H1 (cell line): Measurements from ENCODE around the gene YARS1. TPM values are rescaled to one million over a fixed set of nuclear protein-coding genes. Genes with fewer than 3 reads are reported as not detected.

Experiments used
- CTCF ChIA-PET: fragments of 300-600 bp; sonication (Branson Sonifier 250); formaldehyde crosslinking; loops from one replicate; lab custom pipeline; 2021; ENCODE audit not compliant: partially characterized antibody; lab: Charles Lee
- POLR2A ChIA-PET: fragments of 300-600 bp; sonication (Branson Sonifier 250); formaldehyde crosslinking; loops from one replicate; lab custom pipeline; 2021; ENCODE audit warnings: inconsistent platforms; ENCODE audit not compliant: partially characterized antibody; lab: Charles Lee
- DNase-seq, 2 experiments: peaks; one replicate each; pipeline versions ENCODE4 v3.0.0 to v3.0.0-alpha.2; 2010 to 2022; ENCODE audit warnings: low spot score in 2 of 2, low read depth in 1 of 2, mixed read lengths in 1 of 2
- FAIRE-seq: peaks from 2 replicates; lab custom pipeline; 2011; peaks lifted over from hg19 to GRCh38; lab: Jason Lieb, UNC
- H2AFZ ChIP-seq: 2 replicates; pipeline ENCODE4 v1.8.1; 2012; ENCODE audit warnings: low read length, inconsistent platforms
- H2AK5ac ChIP-seq: 2 replicates; pipeline ENCODE4 v1.6.1; 2013; ENCODE audit warnings: low read depth, low read length
- H2BK120ac ChIP-seq: replicated peaks from 2 replicates; pipeline ENCODE3; 2013; ENCODE audit warnings: low read depth, low read length, inconsistent platforms
- H2BK12ac ChIP-seq: 2 replicates; pipeline ENCODE4 v1.6.1; 2013; ENCODE audit warnings: low read depth, low read length
- H2BK15ac ChIP-seq: 2 replicates; pipeline ENCODE4 v1.6.1; 2013; ENCODE audit warnings: low read length
- H2BK20ac ChIP-seq: 2 replicates; pipeline ENCODE4 v1.6.1; 2013; ENCODE audit warnings: low read length
- H2BK5ac ChIP-seq: 2 replicates; pipeline ENCODE4 v1.6.1; 2013; ENCODE audit warnings: low read depth, low read length
- H3K14ac ChIP-seq: 2 replicates; pipeline ENCODE4 v1.6.1; 2013; ENCODE audit warnings: inconsistent platforms; ENCODE audit not compliant: insufficient read length
- H3K18ac ChIP-seq: 2 replicates; pipeline ENCODE4 v1.6.1; 2013; ENCODE audit warnings: low read length; ENCODE audit errors: extremely low read depth
- H3K23ac ChIP-seq: 2 replicates; pipeline ENCODE4 v1.6.1; 2013; ENCODE audit warnings: inconsistent platforms; ENCODE audit not compliant: insufficient read length
- H3K23me2 ChIP-seq: 2 replicates; pipeline ENCODE4 v1.6.1; 2013; ENCODE audit warnings: low read depth, low read length
- H3K27ac ChIP-seq: 2 replicates; pipeline ENCODE4 v1.6.1; 2011; ENCODE audit warnings: low read depth, low read length, inconsistent platforms
- H3K27me3 ChIP-seq, 4 experiments: replicated peaks in 1 of 4; 1 replicate in 1 of 4; 2 replicates in 3 of 4; pipeline versions ENCODE4 v1.6.1 to v1.8.1; 2011 to 2013; ENCODE audit warnings: low read length in 3 of 4, mild to moderate bottlenecking in 3 of 4, inconsistent platforms in 2 of 4, mixed read lengths in 2 of 4, moderate library complexity in 1 of 4; ENCODE audit not compliant: control insufficient read depth in 3 of 4, insufficient read depth in 3 of 4; ENCODE audit errors: extremely low read depth in 1 of 4
- H3K36me3 ChIP-seq, 4 experiments: 2 replicates each; pipeline versions ENCODE4 v1.6.1 to v1.8.1; 2011 to 2013; ENCODE audit warnings: mild to moderate bottlenecking in 4 of 4, low read length in 3 of 4, moderate library complexity in 2 of 4, control low read depth in 1 of 4, inconsistent platforms in 1 of 4; ENCODE audit not compliant: insufficient read depth in 4 of 4, control insufficient read depth in 2 of 4
- H3K4ac ChIP-seq: replicated peaks from 2 replicates; pipeline ENCODE3; 2013; ENCODE audit warnings: low read length, low read depth, mixed read lengths, inconsistent platforms; ENCODE audit not compliant: insufficient read length
- H3K4me1 ChIP-seq, 4 experiments: replicated peaks in 1 of 4; 1 replicate in 1 of 4; 2 replicates in 3 of 4; pipeline versions ENCODE4 v1.6.1 to v1.8.1; 2011 to 2013; ENCODE audit warnings: low read length in 3 of 4, inconsistent platforms in 2 of 4, mixed read lengths in 1 of 4; ENCODE audit not compliant: insufficient read depth in 4 of 4, control insufficient read depth in 3 of 4
- H3K4me2 ChIP-seq, 2 experiments: 2 replicates each; pipeline versions ENCODE4 v1.6.1 to v1.8.1; 2011 to 2013; ENCODE audit warnings: low read depth in 2 of 2, low read length in 2 of 2, control low read depth in 1 of 2, inconsistent platforms in 1 of 2, mild to moderate bottlenecking in 1 of 2; ENCODE audit not compliant: insufficient read depth in 1 of 2
- H3K4me3 ChIP-seq, 4 experiments: fragments of 200-600, 300-600 bp in 1 of 4; sonication (generic), shearing (Covaris generic), sonication (Bioruptor Twin) in 1 of 4; 2 replicates each; pipeline versions ENCODE4 v1.5.1 to v1.8.1; 2011 to 2016; ENCODE audit warnings: low read length in 4 of 4, low read depth in 3 of 4, control low read depth in 2 of 4, inconsistent platforms in 2 of 4, mild to moderate bottlenecking in 2 of 4, mixed read lengths in 1 of 4, moderate library complexity in 1 of 4; ENCODE audit not compliant: insufficient read depth in 2 of 4; ENCODE audit errors: extremely low read depth in 1 of 4
- H3K56ac ChIP-seq: replicated peaks from 2 replicates; pipeline ENCODE3; 2013; ENCODE audit warnings: low read depth, mild to moderate bottlenecking, mixed read lengths, low read length, inconsistent platforms; ENCODE audit not compliant: insufficient read length
- H3K79me1 ChIP-seq: 2 replicates; pipeline ENCODE4 v1.6.1; 2013; ENCODE audit warnings: low read depth, low read length, control low read depth
- H3K79me2 ChIP-seq, 2 experiments: 2 replicates each; pipeline versions ENCODE4 v1.6.1 to v1.8.1; 2012 to 2013; ENCODE audit warnings: low read length in 2 of 2, mild to moderate bottlenecking in 2 of 2, inconsistent platforms in 1 of 2; ENCODE audit not compliant: insufficient read depth in 2 of 2, control insufficient read depth in 1 of 2
- H3K9ac ChIP-seq, 4 experiments: replicated peaks in 1 of 4; 1 replicate in 1 of 4; 2 replicates in 3 of 4; pipeline versions ENCODE4 v1.6.1 to v1.8.1; 2011 to 2013; ENCODE audit warnings: low read depth in 3 of 4, low read length in 3 of 4, control low read depth in 2 of 4, mild to moderate bottlenecking in 2 of 4, moderate library complexity in 2 of 4, inconsistent platforms in 1 of 4; ENCODE audit errors: extremely low read depth in 1 of 4
- H3K9me3 ChIP-seq, 2 experiments: 2 replicates each; pipeline versions ENCODE4 v1.6.1 to v1.8.1; 2012 to 2013; ENCODE audit warnings: mild to moderate bottlenecking in 2 of 2, moderate library complexity in 2 of 2, control low read depth in 1 of 2, inconsistent platforms in 1 of 2, low read depth in 1 of 2, low read length in 1 of 2, mixed read lengths in 1 of 2; ENCODE audit not compliant: insufficient read depth in 2 of 2
- H4K20me1 ChIP-seq, 2 experiments: replicated peaks in 1 of 2; 2 replicates each; pipeline versions ENCODE3 to v1.8.1; 2011 to 2013; ENCODE audit warnings: inconsistent platforms in 2 of 2, low read length in 2 of 2, mild to moderate bottlenecking in 1 of 2; ENCODE audit not compliant: insufficient read depth in 2 of 2, control insufficient read depth in 1 of 2
- H4K5ac ChIP-seq: 2 replicates; pipeline ENCODE4 v1.6.1; 2013; ENCODE audit warnings: low read length, low read depth, mixed read lengths, inconsistent platforms; ENCODE audit not compliant: insufficient read length
- H4K8ac ChIP-seq: 2 replicates; pipeline ENCODE4 v1.8.0; 2013; ENCODE audit warnings: mild to moderate bottlenecking, moderate library complexity, low read length, inconsistent platforms; ENCODE audit not compliant: insufficient read depth; ENCODE audit errors: extremely low read depth
- H4K91ac ChIP-seq: replicated peaks from 2 replicates; pipeline ENCODE3; 2013; ENCODE audit warnings: low read length, mixed read lengths, inconsistent platforms; ENCODE audit not compliant: insufficient read length
- E2F6 ChIP-seq: IDR thresholded peaks from 2 replicates; pipeline ENCODE4 v1.6.1; 2012; ENCODE audit warnings: inconsistent platforms
- RBBP5 ChIP-seq: IDR thresholded peaks from 2 replicates; pipeline ENCODE4 v1.7.1; 2012; ENCODE audit warnings: low read depth, mild to moderate bottlenecking, inconsistent platforms, low read length, moderate library complexity, borderline replicate concordance
- SIN3A ChIP-seq, 2 experiments: IDR thresholded peaks in 1 of 2; conservative IDR thresholded peaks in 1 of 2; 2 replicates each; pipeline ENCODE4 v1.6.1; 2011 to 2012; ENCODE audit warnings: low read length in 2 of 2, improper control_type of control experiment in 1 of 2, low read depth in 1 of 2, mild to moderate bottlenecking in 1 of 2
- WGBS, 2 experiments: shearing (Covaris generic) in 1 of 2; methylation state at CpG; one replicate each; pipeline versions ENCODE4 v1.1.6 to v1.1.7; 2013 to 2015; ENCODE audit warnings: low lambda C conversion rate in 2 of 2, mixed read lengths in 2 of 2, inconsistent platforms in 1 of 2, low coverage in 1 of 2, missing lambda C conversion rate in 1 of 2; ENCODE audit not compliant: insufficient replicate concordance in 2 of 2, insufficient coverage in 1 of 2, insufficient read length in 1 of 2; ENCODE audit errors: extremely low coverage in 1 of 2, missing lambda C conversion rate in 1 of 2; 5-methylcytosine and 5-hydroxymethylcytosine counted together
- polyA plus RNA-seq, 7 experiments: library from polyadenylated mRNA; depleted of rRNA in 3 of 7; stranded (reverse) in 5 of 7; unstranded in 2 of 7; fragments of >200 nt in 5 of 7; fragments of 200-250 nt in 2 of 7; gene quantifications; 1 replicate in 5 of 7; 2 replicates in 1 of 7; 4 replicates in 1 of 7; pipeline versions ENCODE4 v1.2.1 to v1.2.3, GENCODE V29; 2011 to 2013; ENCODE audit warnings: missing spikeins in 2 of 7, mixed read lengths in 2 of 7
- total RNA-seq: library from RNA; stranded (reverse); fragmentation: NEBNext Ultra II Directional; extraction: Animal tissue kit (Norgen Biotek cat#: 25700); gene quantifications from 2 replicates; pipeline ENCODE4 v1.2.1, GENCODE V29; 2021

The YARS1 gene
- total and polyA plus RNA-seq, 2 of the 8 experiments (the other 6 are each of a cell fraction or from before 2014, with no cell fraction given): 47.1 to 226 TPM

DNA sequence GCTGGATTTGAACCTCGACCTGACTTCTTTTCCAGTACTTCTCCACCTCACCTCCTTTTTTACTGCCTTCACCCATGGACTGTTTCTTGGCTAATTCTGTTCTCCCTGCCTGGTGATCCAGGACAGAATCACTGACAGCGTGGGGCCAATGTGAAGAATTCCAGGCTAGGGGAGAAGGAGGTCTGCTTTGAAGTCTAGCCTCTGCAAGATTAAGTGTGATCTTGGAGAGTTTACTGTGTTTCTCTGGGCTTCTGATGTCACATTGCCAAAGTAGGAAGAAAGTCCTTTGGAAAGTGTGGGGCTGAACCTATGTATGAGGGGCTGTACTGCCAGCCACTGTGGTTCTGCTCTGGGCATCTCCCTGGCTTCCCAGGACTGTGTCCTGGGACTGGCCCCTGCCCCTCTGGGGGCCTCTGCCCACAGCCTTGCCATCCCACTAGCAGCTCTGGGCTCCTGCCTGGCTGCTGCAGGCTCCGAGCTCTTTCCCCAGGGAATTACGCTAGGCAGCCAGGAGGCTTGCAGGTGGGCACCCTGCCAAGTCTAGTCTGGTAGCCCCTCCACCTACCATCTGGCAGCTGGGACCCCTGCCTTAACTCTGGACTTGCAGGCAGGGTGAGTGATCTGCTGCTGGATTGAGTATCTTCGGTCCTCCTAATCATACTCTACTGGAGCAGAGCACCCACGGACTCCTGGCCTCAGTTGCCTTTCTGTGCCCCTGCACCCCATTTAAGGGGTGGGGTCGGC, 52.2 kb downstream of the YARS1 start:
- H3K4me2 ChIP-seq: peak overlapping the region; percentile 77 to 86
- no peak overlapping the region for H3K23ac ChIP-seq
- 0 out of 2 replicates have a peak overlapping the region, but pooled peaks have one; percentile 8 for H2BK20ac ChIP-seq
- peaks cover 19% of the 10 kb centered on the region for H3K23me2 ChIP-seq
- no peak for FAIRE-seq
- peaks cover 18 to 41% (median 33%) of the 10 kb centered on the region in 4 experiments for H3K4me1 ChIP-seq
- CTCF ChIA-PET: interaction anchor here (0.5 to 4.9 kb wide), 5 partner anchors 9 to 52 kb away, joined by 3 to 41 read pairs (median 9); no protein-coding TSS in a partner anchor
- peak overlapping the region; percentile 50 to 70 (median 60) for H3K4me3 ChIP-seq
- H2BK15ac ChIP-seq: no peak overlapping the region
- no peak overlapping the region for H4K8ac ChIP-seq
- peaks cover 18% of the 10 kb centered on the region for H3K79me1 ChIP-seq
- no peak for DNase-seq
- no peaks in the 10 kb centered on the region for H3K9me3 ChIP-seq
- H3K9ac ChIP-seq: peak overlapping the region in 2 of 4 experiments; percentile 6 to 34; a peak in 1 of 7 replicates
- peaks cover 5 to 60% of the 10 kb centered on the region in 2 experiments for H3K79me2 ChIP-seq
- peak overlapping the region; percentile 95 for H2BK5ac ChIP-seq
- POLR2A ChIA-PET: interaction anchor here (0.8 to 17.2 kb wide), 6 partner anchors 7 to 53 kb away, joined by 3 to 295 read pairs (median 4); no protein-coding TSS in a partner anchor
- H2AFZ ChIP-seq: no peak overlapping the region
- H2AK5ac ChIP-seq: peak overlapping the region; percentile 96; the same call in 1 of the 2 replicates
- H4K20me1 ChIP-seq: peaks cover 0 to 17% of the 10 kb centered on the region in 2 experiments
- H2BK12ac ChIP-seq: peak overlapping the region; percentile 72
- WGBS, 2 experiments: 41% methylated on average over 7 of the region's 7 CpGs; no CpG with 5 or more reads in 1 of the 2 experiments
- peaks cover 7 to 24% (median 14%) of the 10 kb centered on the region in 4 experiments; a peak in 7 of 8 replicates for H3K36me3 ChIP-seq
- H2BK120ac ChIP-seq: no peak overlapping the region
- H3K56ac ChIP-seq: no peak overlapping the region
- H3K27ac ChIP-seq: no peak overlapping the region
- peak overlapping the region; percentile 65 for H3K4ac ChIP-seq
- H3K14ac ChIP-seq: no peak overlapping the region
- TF ChIP-seq E2F6: no peak
- 0 out of 2 replicates have a peak, but pooled peaks have one; percentile 14 for TF ChIP-seq RBBP5
- TF ChIP-seq SIN3A (conservative IDR thresholded peaks at IDR 0.05 in 1 of 2, IDR thresholded peaks at IDR 0.05 in 1 of 2; ENCODE audit: low read depth in 1 of 2, low read length in 2 of 2): peak in 1 of 2 experiments; percentile 56; a peak in 1 of 4 replicates
- peak overlapping the region; percentile 20 for H4K91ac ChIP-seq
- H4K5ac ChIP-seq: peak overlapping the region; percentile 69
- peak overlapping the region; percentile 91; the same call in 1 of the 2 replicates for H3K18ac ChIP-seq
- H3K27me3 ChIP-seq: no peaks in the 10 kb centered on the region
